Right lobe of liver (tissue), 4 donors: ENCODE measurements around the gene TSPAN11.

Experiments used
- POLR2A ChIP-seq: fragments of 450-650 bp; IDR thresholded peaks from one replicate; pipeline ENCODE4 v1.6.1; 2017; ENCODE audit warnings: antibody characterized with exemption, mild to moderate bottlenecking
- TF ChIP-seq, protein P1 (sequence below), 4 donors: fragments of 200-600 bp in 3 of 4; fragments of 450-650 bp in 1 of 4; IDR thresholded peaks; one replicate each; pipeline versions ENCODE4 v1.5.1 to v1.8.0; 2016 to 2022; ENCODE audit warnings: antibody characterized with exemption in 4 of 4, mild to moderate bottlenecking in 2 of 4
- donor health status: DM: no; HTN: no; CAD: no.
- donor health status: DM: no; HTN: no; CAD: no.
- donor health status: DM: no; HTN: yes; CAD: no.

GRCh38 chr12:30909349-30910037, 17.1 kb upstream of the TSPAN11 start:
- TF ChIP-seq, protein P1, sequence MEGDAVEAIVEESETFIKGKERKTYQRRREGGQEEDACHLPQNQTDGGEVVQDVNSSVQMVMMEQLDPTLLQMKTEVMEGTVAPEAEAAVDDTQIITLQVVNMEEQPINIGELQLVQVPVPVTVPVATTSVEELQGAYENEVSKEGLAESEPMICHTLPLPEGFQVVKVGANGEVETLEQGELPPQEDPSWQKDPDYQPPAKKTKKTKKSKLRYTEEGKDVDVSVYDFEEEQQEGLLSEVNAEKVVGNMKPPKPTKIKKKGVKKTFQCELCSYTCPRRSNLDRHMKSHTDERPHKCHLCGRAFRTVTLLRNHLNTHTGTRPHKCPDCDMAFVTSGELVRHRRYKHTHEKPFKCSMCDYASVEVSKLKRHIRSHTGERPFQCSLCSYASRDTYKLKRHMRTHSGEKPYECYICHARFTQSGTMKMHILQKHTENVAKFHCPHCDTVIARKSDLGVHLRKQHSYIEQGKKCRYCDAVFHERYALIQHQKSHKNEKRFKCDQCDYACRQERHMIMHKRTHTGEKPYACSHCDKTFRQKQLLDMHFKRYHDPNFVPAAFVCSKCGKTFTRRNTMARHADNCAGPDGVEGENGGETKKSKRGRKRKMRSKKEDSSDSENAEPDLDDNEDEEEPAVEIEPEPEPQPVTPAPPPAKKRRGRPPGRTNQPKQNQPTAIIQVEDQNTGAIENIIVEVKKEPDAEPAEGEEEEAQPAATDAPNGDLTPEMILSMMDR (IDR thresholded peaks at IDR 0.05) = no peak
- no peak for TF ChIP-seq POLR2A
